ENCODE data around the gene MCC.

MCC gene

DNA sequence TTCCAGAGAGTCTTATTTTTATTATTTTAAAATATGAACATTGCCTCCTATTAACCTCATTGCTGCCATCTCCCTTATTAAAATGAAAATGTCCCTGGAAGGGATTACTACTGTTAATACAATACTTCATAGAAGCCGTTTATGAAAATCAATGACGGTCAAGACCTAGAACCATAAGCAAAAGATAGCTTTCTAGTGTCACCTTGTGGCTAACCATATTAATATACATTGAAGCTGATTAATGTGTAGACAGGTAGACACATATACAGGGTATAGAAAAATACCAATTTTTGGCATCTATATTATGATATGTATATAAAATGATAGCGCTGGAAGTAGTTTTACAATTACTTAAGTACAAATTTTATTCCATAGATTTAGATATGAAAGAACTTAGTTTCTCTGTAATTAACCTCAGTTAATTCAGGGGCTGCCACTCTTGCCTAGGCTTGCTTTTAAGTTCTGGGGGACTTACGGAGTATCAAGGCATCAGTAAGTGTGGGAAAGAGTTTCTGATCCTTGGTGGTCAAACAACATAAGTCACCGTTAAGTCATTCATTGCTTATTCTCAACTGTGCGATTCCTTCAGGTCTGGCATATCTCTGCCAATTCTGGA lies 22.7 kb upstream of the MCC start:
- DNase-seq (ENCODE audit: low read depth): peak; percentile 34

DNA sequence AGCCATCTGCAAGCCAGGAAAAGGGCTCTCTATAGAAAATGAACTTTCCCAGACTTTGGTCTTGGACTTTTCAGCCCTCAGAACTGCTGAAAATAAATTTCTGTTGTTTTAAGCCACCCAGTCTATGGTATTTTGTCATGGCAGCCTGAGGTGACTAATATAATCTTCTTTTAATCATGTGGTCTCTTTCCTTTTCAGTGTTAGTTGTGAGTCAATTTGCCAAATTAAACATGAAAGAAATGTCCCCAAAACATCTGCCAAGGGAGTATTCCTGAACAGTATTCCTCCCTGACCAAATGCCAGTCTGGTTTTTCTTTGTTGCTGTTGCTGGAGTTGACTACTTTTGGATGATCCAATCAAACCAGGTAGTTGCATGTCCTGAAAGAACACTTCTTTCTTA lies 20.5 kb upstream of the MCC start:
- TF ChIP-seq, protein P1, sequence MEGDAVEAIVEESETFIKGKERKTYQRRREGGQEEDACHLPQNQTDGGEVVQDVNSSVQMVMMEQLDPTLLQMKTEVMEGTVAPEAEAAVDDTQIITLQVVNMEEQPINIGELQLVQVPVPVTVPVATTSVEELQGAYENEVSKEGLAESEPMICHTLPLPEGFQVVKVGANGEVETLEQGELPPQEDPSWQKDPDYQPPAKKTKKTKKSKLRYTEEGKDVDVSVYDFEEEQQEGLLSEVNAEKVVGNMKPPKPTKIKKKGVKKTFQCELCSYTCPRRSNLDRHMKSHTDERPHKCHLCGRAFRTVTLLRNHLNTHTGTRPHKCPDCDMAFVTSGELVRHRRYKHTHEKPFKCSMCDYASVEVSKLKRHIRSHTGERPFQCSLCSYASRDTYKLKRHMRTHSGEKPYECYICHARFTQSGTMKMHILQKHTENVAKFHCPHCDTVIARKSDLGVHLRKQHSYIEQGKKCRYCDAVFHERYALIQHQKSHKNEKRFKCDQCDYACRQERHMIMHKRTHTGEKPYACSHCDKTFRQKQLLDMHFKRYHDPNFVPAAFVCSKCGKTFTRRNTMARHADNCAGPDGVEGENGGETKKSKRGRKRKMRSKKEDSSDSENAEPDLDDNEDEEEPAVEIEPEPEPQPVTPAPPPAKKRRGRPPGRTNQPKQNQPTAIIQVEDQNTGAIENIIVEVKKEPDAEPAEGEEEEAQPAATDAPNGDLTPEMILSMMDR (IDR thresholded peaks at IDR 0.05; ENCODE audit: control insufficient read depth, extremely low read depth, insufficient read depth): no peak
- no peak for DNase-seq (ENCODE audit: low read depth)
- no peak overlapping the region for H3K4me3 ChIP-seq (ENCODE audit: low read depth, low read length)

More for the DNA sequence above, 22.7 kb upstream of the MCC start:
- TF ChIP-seq, protein P1 (IDR thresholded peaks at IDR 0.05; ENCODE audit: control insufficient read depth, extremely low read depth, insufficient read depth): peak; percentile 75
- no peak overlapping the region for H3K4me3 ChIP-seq (ENCODE audit: low read depth, low read length)

- TF ChIP-seq, protein P1 (IDR thresholded peaks at IDR 0.05; ENCODE audit: control insufficient read depth, extremely low read depth, insufficient read depth): no peak
- no peak for DNase-seq (ENCODE audit: low read depth)
- no peak overlapping the region for H3K4me3 ChIP-seq (ENCODE audit: low read depth, low read length)
Observed at GRCh38 chr5:113507601-113508000, 19.3 kb upstream of the MCC start.

DNA sequence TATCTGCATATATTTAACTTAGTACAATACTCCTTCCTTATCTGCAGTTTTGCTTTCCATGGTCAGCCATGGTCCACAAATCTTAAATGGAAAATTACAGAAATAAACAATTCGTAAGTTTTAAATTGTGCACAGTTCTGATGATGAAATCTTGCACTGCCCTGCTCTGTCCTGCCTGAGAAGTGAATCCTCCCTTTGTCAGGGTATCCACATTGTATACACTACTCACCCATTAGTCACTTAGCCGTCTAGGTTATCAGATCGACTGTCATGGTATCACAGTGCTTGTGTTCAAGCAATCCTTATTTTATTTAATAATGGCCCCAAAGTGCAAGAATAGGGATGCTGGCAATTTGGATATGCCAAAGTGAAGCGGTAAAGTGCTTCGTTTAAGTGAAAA lies 16.9 kb upstream of the MCC start:
- TF ChIP-seq, protein P1 (IDR thresholded peaks at IDR 0.05; ENCODE audit: control insufficient read depth, extremely low read depth, insufficient read depth): no peak
- no peak for DNase-seq (ENCODE audit: low read depth)
- no peak overlapping the region for H3K4me3 ChIP-seq (ENCODE audit: low read depth, low read length)

DNA sequence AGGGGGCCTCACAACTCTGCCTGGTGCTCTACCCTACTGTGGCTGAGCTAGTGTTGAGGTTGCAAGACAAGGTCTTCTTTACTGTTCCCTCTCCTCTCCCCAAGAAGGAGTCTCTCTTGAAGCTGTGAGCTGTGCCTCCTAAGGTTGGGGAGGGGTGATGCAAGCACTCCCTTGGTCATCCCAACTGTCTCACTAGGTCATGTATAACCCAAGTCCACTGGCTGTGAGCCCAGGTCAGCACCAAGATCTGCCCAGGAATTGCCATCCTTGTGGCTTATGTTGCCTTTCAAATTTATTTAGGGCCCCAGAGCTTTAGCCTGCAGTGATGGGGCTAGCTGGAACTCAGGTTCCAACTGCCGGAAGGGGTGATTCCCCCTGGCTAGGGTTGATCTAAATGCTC lies 14.9 kb upstream of the MCC start:
- TF ChIP-seq, protein P1 (IDR thresholded peaks at IDR 0.05; ENCODE audit: control insufficient read depth, extremely low read depth, insufficient read depth): no peak
- no peak overlapping the region for H3K4me3 ChIP-seq (ENCODE audit: low read depth, low read length)
- no peak for DNase-seq (ENCODE audit: low read depth)

DNA sequence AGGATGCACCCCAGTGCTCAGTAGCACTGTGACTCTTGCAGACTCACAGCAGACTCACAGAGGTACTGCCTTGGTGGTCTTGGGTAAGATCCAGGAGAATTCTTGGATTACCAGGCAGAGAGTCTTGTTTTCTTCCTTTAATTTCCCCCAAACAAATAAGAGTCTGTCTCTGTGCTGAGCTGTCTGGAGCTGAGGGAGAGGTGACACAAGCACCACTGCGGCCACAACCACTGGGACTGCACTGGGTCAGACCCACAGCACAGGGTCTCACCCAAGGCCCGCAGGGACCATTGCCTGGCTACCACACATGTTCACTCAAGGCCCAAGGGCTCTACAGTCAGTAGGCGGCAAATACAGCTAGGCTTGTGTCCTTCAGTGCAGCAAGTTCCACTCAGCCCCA lies 13.8 kb upstream of the MCC start:
- H3K4me3 ChIP-seq (ENCODE audit: low read depth, low read length): no peak overlapping the region
- DNase-seq (ENCODE audit: low read depth): no peak
- TF ChIP-seq, protein P1 (IDR thresholded peaks at IDR 0.05; ENCODE audit: control insufficient read depth, extremely low read depth, insufficient read depth): no peak

GRCh38 chr5:113495422-113495841 lies 7.2 kb upstream of the MCC start:
- TF ChIP-seq, protein P1 (IDR thresholded peaks at IDR 0.05; ENCODE audit: control insufficient read depth, extremely low read depth, insufficient read depth): no peak
- H3K4me3 ChIP-seq (ENCODE audit: low read depth, low read length): no peak overlapping the region
- no peak for DNase-seq (ENCODE audit: low read depth)
